A549 treated with DMSO at 1 μM for 4 hours (cell line): ENCODE data around the gene OR2AP1. TPM values are rescaled to one million over a fixed set of nuclear protein-coding genes. Genes with fewer than 3 reads are reported as not detected.

Source experiments
- total RNA-seq: library from RNA; stranded (reverse); fragments of 200-300 nt; extraction: Qiagen RNA extraction; gene quantifications from 5 replicates; pipeline ENCODE4 v1.2.3, GENCODE V29; 2022; ENCODE audit warnings: low read depth

Gene OR2AP1
- not detected in 5 replicates for total RNA-seq

GRCh38 chr12:55572168-55572567 is at the start of gene OR2AP1:
Gene OR2AP1, plus strand, starts transcription at chr12:55572468. Its CDS starts 1,947 bp downstream, at chr12:55574415.

GRCh38 chr12:55549302-55549701 is 23.0 kb upstream of the OR2AP1 start, which contains the start of gene OR6C4:
Gene OR6C4, plus strand, starts transcription at chr12:55549602. Its CDS starts 1,625 bp downstream, at chr12:55551227.

Other genes starting within 250 kb of the OR2AP1 start
- gene OR6C3, start 241.7 kb upstream of the OR2AP1 start, total RNA-seq = not detected in 5 replicates
- gene OR6C75, start 209.5 kb upstream of the OR2AP1 start, total RNA-seq = not detected in 5 replicates
- not detected in 5 replicates for gene OR6C65, start 171.9 kb upstream of the OR2AP1 start, total RNA-seq
- not detected in 5 replicates for gene OR6C76, start 146.2 kb upstream of the OR2AP1 start, total RNA-seq
- gene OR6C2, start 128.4 kb upstream of the OR2AP1 start, total RNA-seq = not detected in 5 replicates
- not detected in 5 replicates for gene OR6C70, start 102.3 kb upstream of the OR2AP1 start, total RNA-seq
- gene OR6C68, start 80.1 kb upstream of the OR2AP1 start, total RNA-seq = not detected in 5 replicates
- gene OR6C4, start 22.9 kb upstream of the OR2AP1 start, total RNA-seq = not detected in 5 replicates
- gene OR10P1, start 64.4 kb downstream of the OR2AP1 start, total RNA-seq = not detected in 5 replicates
- 1.1 to 1.4 TPM (median 1.2 TPM) in 5 replicates for gene ITGA7, start 135.4 kb downstream of the OR2AP1 start, total RNA-seq
- 129 to 138 TPM (median 136 TPM) in 5 replicates for gene BLOC1S1, start 143.6 kb downstream of the OR2AP1 start, total RNA-seq
- gene RDH5, start 147.9 kb downstream of the OR2AP1 start, total RNA-seq = 2.3 to 3.2 TPM (median 2.5 TPM) in 5 replicates
- gene CD63, start 156.5 kb downstream of the OR2AP1 start, total RNA-seq = 649 to 733 TPM (median 670 TPM) in 5 replicates
- 3.9 to 5.7 TPM (median 4.5 TPM) in 5 replicates for gene GDF11, start 170.7 kb downstream of the OR2AP1 start, total RNA-seq
- 85.0 to 131 TPM (median 93.2 TPM) in 5 replicates for gene SARNP, start 245.3 kb downstream of the OR2AP1 start, total RNA-seq
- 78.2 to 99.4 TPM (median 92.8 TPM) in 5 replicates for gene ORMDL2, start 245.6 kb downstream of the OR2AP1 start, total RNA-seq